ENCODE data around the gene GSAP. TPM values are rescaled to one million over a fixed set of nuclear protein-coding genes. Genes with fewer than 3 reads are reported as not detected.

The GSAP gene
- total and polyA plus RNA-seq, 2 donors (not counting 1 experiment from before 2014, with no cell fraction given) = 4.4 to 21.5 TPM

DNA sequence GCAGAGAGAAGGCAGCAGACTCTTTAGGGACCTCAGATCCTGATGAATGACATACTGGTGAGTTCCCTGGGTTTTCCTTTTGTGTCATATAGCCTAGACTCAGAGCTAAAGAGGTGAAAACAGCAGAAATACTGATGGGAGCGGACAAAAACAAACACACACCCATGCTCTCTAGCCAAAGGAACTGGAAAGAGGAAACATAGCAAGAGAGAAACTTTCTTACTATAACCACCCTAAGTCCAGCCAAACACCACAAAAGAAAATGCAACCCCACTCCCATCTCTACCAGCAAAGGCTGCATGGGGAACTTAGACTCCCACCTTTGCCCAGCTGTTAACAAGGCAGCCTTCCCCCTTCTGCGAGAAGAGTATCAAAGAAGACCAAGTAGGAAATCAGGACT lies 16.3 kb downstream of the GSAP start:
- Histone ChIP-seq H3K9ac (ENCODE audit: insufficient read depth, low read length) (no peak overlapping the region), H3K36me3 (ENCODE audit: control insufficient read depth, insufficient read depth, low read length) (no peaks in the 10 kb centered on the region), H3K4me2 (ENCODE audit: extremely low read depth, insufficient read depth, low read length) (no peak overlapping the region), H3K4me1 (ENCODE audit: control insufficient read depth, extremely low read depth, insufficient read depth, low read length) (no peaks in the 10 kb centered on the region), H3K27me3 (ENCODE audit: control insufficient read depth, insufficient read depth, low read length) (no peaks in the 10 kb centered on the region), H3K27ac (ENCODE audit: insufficient read depth, low read length) (no peak overlapping the region), H3K79me2 (ENCODE audit: control insufficient read depth, insufficient read depth, low read length) (no peaks in the 10 kb centered on the region), H3K4me3 (replicated peaks in 1 of 4; ENCODE audit: control extremely low read depth in 1 of 4, insufficient read depth in 1 of 4, low read depth in 3 of 4, low read length in 4 of 4) (no peak overlapping the region), H4K20me1 (ENCODE audit: control insufficient read depth, extremely low read depth, insufficient read depth, low read length) (no peaks in the 10 kb centered on the region), H3K9me3 (ENCODE audit: control insufficient read depth, insufficient read depth, low read depth, low read length) (no peaks in the 10 kb centered on the region), H2AFZ (ENCODE audit: low read length) (no peak overlapping the region)
- DNase-seq (ENCODE audit: low read depth in 2 of 2) = no peak
- TF ChIP-seq, protein P1, sequence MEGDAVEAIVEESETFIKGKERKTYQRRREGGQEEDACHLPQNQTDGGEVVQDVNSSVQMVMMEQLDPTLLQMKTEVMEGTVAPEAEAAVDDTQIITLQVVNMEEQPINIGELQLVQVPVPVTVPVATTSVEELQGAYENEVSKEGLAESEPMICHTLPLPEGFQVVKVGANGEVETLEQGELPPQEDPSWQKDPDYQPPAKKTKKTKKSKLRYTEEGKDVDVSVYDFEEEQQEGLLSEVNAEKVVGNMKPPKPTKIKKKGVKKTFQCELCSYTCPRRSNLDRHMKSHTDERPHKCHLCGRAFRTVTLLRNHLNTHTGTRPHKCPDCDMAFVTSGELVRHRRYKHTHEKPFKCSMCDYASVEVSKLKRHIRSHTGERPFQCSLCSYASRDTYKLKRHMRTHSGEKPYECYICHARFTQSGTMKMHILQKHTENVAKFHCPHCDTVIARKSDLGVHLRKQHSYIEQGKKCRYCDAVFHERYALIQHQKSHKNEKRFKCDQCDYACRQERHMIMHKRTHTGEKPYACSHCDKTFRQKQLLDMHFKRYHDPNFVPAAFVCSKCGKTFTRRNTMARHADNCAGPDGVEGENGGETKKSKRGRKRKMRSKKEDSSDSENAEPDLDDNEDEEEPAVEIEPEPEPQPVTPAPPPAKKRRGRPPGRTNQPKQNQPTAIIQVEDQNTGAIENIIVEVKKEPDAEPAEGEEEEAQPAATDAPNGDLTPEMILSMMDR (conservative IDR thresholded peaks at IDR 0.05 in 1 of 2, IDR thresholded peaks at IDR 0.05 in 1 of 2; ENCODE audit: low read depth in 1 of 2, low read length in 2 of 2) = no peak
- no peak for TF ChIP-seq EZH2 (IDR thresholded peaks at IDR 0.05; ENCODE audit: low read length, missing control alignments)

DNA sequence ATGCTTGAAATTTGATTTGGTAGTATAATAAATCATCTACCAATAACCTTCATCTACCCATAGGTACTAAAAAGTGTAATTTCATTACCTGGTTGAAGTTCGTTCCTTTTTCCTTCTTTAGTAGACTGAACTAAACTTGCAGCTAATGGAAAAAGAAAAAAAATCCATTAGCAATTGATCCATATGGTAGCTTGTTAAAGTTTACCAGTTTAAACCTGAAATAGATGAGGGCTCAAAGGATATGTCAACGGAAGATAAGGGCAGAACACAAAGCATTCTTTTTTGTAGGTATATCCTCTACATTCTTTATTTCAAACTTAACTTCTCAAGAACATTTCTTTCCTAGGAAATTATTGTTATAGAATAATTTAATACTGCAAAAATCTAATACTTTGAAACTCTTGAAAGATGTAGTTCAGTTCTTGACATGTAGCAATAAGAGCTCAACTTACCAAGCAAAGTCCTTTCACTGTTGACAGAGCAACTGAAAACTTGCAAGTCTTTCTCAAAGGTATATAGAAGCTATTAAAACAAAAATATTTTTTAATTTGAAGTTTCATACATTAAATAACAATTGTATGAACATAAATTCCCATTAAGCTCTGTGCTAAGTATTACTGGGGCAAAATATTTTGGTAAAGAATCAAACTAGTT lies 19.1 kb downstream of the GSAP start:
- H3K9ac ChIP-seq (ENCODE audit: insufficient read depth, low read length) = no peak overlapping the region
- no peaks in the 10 kb centered on the region for H4K20me1 ChIP-seq (ENCODE audit: control insufficient read depth, extremely low read depth, insufficient read depth, low read length)
- H3K27ac ChIP-seq (ENCODE audit: insufficient read depth, low read length) = no peak overlapping the region
- no peaks in the 10 kb centered on the region for H3K27me3 ChIP-seq (ENCODE audit: control insufficient read depth, insufficient read depth, low read length)
- H3K79me2 ChIP-seq (ENCODE audit: control insufficient read depth, insufficient read depth, low read length) = no peaks in the 10 kb centered on the region
- H3K36me3 ChIP-seq (ENCODE audit: control insufficient read depth, insufficient read depth, low read length) = no peaks in the 10 kb centered on the region
- H3K9me3 ChIP-seq (ENCODE audit: control insufficient read depth, insufficient read depth, low read depth, low read length) = no peaks in the 10 kb centered on the region
- H3K4me2 ChIP-seq (ENCODE audit: extremely low read depth, insufficient read depth, low read length) = no peak overlapping the region
- TF ChIP-seq EZH2 (IDR thresholded peaks at IDR 0.05; ENCODE audit: low read length, missing control alignments) = no peak
- TF ChIP-seq, protein P1 (conservative IDR thresholded peaks at IDR 0.05 in 1 of 2, IDR thresholded peaks at IDR 0.05 in 1 of 2; ENCODE audit: low read depth in 1 of 2, low read length in 2 of 2) = no peak
- H3K4me1 ChIP-seq (ENCODE audit: control insufficient read depth, extremely low read depth, insufficient read depth, low read length) = no peaks in the 10 kb centered on the region
- H2AFZ ChIP-seq (ENCODE audit: low read length) = no peak overlapping the region
- DNase-seq (ENCODE audit: low read depth in 2 of 2) = no peak
- H3K4me3 ChIP-seq (replicated peaks in 1 of 4; ENCODE audit: control extremely low read depth in 1 of 4, insufficient read depth in 1 of 4, low read depth in 3 of 4, low read length in 4 of 4) = no peak overlapping the region

DNA sequence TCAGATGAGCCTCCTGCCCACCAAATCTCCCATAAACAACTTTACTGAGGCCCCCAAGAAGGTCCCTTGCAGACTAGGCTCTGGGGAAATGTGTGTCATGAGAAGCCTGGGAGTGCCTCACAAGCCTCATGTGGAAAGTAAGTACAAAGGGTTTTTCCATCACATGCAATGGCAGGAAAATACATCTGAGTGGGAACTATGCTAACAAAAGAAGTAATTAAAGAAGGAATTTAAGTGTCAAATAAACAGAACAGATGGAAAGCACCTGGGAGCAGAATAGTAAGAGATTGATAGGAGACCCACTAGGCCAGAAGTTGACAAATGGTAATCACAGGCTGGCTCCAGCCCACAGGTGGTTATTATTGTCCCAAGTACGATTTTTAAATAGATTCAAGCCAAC lies 20.5 kb downstream of the GSAP start:
- Histone ChIP-seq H3K9me3 (ENCODE audit: control insufficient read depth, insufficient read depth, low read depth, low read length) (no peaks in the 10 kb centered on the region), H3K4me1 (ENCODE audit: control insufficient read depth, extremely low read depth, insufficient read depth, low read length) (no peaks in the 10 kb centered on the region), H3K36me3 (ENCODE audit: control insufficient read depth, insufficient read depth, low read length) (no peaks in the 10 kb centered on the region), H3K79me2 (ENCODE audit: control insufficient read depth, insufficient read depth, low read length) (no peaks in the 10 kb centered on the region), H3K4me3 (replicated peaks in 1 of 4; ENCODE audit: control extremely low read depth in 1 of 4, insufficient read depth in 1 of 4, low read depth in 3 of 4, low read length in 4 of 4) (no peak overlapping the region), H3K9ac (ENCODE audit: insufficient read depth, low read length) (no peak overlapping the region), H3K4me2 (ENCODE audit: extremely low read depth, insufficient read depth, low read length) (no peak overlapping the region), H3K27ac (ENCODE audit: insufficient read depth, low read length) (no peak overlapping the region), H4K20me1 (ENCODE audit: control insufficient read depth, extremely low read depth, insufficient read depth, low read length) (no peaks in the 10 kb centered on the region), H3K27me3 (ENCODE audit: control insufficient read depth, insufficient read depth, low read length) (no peaks in the 10 kb centered on the region), H2AFZ (ENCODE audit: low read length) (no peak overlapping the region)
- no peak for TF ChIP-seq EZH2 (IDR thresholded peaks at IDR 0.05; ENCODE audit: low read length, missing control alignments)
- TF ChIP-seq, protein P1 (conservative IDR thresholded peaks at IDR 0.05 in 1 of 2, IDR thresholded peaks at IDR 0.05 in 1 of 2; ENCODE audit: low read depth in 1 of 2, low read length in 2 of 2) = no peak
- DNase-seq (ENCODE audit: low read depth in 2 of 2) = no peak

Measured in fibroblast of lung (primary cell).